Measurements from ENCODE around the gene SERPINH1.

SERPINH1 gene

DNA sequence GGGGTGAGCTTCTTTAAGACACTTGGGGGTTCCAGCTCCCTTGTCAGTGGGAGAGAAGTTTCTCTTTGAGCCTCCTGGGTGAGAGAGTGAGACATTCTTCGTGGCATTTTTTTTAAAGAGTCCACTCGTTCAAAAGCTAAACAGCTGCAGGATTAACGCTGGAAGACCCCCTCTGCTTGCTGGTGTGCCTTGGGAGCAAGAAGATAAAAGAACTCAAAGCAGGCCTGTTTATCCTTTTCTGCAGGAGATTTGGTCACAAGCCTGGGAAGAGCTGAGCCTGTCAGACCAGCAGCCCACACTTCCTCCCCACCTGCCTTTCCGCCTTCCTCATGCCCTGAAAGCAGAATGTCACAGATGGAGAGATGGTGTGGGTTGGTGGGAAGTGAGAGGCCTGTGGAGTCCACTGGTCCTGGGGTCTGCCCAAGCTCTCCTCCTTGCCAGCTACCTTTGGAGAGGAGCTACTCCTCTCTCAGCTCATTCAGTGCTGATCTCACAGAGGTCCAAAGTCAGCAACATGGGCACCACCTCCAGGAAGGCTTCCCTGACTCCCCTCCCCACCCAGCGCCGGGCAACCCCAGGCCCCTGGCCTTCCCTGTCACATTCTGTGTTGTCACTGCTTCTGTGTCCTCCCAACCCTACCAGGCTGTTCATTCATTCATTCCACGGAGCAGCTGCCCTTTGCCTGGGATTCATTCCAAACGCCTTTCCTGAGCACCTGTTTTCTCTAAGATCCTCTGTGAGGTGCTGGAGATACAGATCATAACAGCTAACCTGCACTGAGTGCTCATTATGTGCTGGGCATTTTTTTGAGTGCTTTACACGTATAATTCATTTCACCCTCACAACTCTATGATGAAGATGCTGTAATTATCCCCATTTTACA, 43.0 kb upstream of the SERPINH1 start:
- TF ChIP-seq, protein P1, sequence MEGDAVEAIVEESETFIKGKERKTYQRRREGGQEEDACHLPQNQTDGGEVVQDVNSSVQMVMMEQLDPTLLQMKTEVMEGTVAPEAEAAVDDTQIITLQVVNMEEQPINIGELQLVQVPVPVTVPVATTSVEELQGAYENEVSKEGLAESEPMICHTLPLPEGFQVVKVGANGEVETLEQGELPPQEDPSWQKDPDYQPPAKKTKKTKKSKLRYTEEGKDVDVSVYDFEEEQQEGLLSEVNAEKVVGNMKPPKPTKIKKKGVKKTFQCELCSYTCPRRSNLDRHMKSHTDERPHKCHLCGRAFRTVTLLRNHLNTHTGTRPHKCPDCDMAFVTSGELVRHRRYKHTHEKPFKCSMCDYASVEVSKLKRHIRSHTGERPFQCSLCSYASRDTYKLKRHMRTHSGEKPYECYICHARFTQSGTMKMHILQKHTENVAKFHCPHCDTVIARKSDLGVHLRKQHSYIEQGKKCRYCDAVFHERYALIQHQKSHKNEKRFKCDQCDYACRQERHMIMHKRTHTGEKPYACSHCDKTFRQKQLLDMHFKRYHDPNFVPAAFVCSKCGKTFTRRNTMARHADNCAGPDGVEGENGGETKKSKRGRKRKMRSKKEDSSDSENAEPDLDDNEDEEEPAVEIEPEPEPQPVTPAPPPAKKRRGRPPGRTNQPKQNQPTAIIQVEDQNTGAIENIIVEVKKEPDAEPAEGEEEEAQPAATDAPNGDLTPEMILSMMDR (conservative IDR thresholded peaks at IDR 0.05; ENCODE audit: control insufficient read depth, insufficient read depth, low read depth, low read length) = no peak
- DNase-seq (ENCODE audit: low read depth) = no peak
- no peak overlapping the region for H3K4me3 ChIP-seq (ENCODE audit: control insufficient read depth, low read depth, low read length)

DNA sequence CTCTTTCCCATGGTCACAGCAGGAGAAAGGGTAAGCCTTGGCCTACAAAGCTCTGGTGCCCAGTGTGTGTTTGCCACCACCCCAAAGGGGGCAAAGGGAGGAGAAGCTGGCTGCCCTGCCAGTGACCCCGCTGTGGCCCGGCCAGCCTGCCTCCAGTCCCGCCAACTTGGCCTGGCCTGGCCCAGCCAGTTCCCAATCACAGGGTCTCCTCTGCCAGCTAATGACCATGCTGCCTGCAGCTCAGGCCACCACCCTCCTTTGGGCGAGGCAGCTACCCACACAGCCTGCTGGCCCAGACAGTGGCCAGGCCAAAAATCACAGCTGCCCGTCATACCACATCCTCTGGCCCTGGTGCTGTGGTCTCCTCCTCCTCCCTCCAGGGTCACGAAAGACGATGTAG, 41.4 kb upstream of the SERPINH1 start:
- no peak overlapping the region for H3K4me3 ChIP-seq (ENCODE audit: control insufficient read depth, low read depth, low read length)
- DNase-seq (ENCODE audit: low read depth) = no peak
- TF ChIP-seq, protein P1 (conservative IDR thresholded peaks at IDR 0.05; ENCODE audit: control insufficient read depth, insufficient read depth, low read depth, low read length) = no peak

DNA sequence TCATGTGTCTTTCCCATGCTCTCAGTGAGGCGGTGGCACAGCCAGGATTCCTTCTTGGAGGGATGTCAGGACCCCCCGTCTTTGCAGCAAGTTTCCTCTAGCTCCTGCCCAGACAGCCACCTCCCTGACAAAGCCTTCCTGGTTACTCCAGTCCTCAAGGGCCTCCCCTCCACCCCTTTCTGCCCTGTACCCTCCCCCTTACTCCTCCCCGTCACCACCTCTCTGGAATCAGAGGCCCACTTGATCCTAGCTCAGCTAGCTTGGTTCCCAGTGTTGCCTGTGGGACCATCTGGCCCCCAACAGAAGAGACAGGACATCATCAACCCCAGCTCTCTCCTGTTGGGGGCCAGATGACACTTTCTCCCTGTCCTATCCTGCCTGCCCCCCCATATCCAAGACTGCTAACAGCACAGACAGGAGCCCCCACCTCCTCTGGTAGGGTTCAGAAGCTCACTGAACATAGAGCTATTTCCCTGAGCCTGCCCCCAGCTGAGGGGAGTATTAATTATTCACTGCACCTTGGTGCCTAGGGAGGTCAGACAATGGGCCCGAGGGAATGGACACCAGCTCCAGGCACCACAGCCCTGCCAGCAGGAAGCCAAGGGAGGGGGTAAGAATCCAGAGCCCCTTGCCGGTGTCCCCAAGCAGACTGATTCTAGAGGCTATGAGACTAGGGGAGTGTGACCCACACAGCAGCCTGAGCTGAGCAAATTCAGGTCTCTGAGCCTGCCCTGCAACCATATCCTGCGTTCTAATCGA, 39.6 kb upstream of the SERPINH1 start:
- no peak overlapping the region for H3K4me3 ChIP-seq (ENCODE audit: control insufficient read depth, low read depth, low read length)
- DNase-seq (ENCODE audit: low read depth) = no peak
- TF ChIP-seq, protein P1 (conservative IDR thresholded peaks at IDR 0.05; ENCODE audit: control insufficient read depth, insufficient read depth, low read depth, low read length) = no peak

DNA sequence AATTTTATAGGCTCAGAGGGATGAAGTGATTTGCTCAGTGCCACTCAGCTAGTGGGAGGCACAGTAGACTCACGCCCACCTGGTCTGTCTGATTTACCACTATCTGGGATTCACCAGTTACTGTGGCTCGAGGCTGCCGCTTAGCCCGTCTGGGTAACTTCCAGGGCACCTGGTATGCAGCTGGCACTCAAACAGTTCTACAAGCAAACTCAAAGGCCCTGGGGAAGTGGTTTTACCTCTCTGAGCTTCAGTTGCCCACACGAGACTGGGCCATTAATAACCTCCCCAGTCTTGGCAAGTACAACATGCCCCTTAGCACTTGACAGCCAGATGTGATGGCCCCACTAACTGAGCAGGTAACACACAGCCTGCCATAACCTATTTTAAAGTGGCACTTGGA, 38.9 kb upstream of the SERPINH1 start:
- DNase-seq (ENCODE audit: low read depth) = no peak
- no peak overlapping the region for H3K4me3 ChIP-seq (ENCODE audit: control insufficient read depth, low read depth, low read length)
- TF ChIP-seq, protein P1 (conservative IDR thresholded peaks at IDR 0.05; ENCODE audit: control insufficient read depth, insufficient read depth, low read depth, low read length) = no peak

DNA sequence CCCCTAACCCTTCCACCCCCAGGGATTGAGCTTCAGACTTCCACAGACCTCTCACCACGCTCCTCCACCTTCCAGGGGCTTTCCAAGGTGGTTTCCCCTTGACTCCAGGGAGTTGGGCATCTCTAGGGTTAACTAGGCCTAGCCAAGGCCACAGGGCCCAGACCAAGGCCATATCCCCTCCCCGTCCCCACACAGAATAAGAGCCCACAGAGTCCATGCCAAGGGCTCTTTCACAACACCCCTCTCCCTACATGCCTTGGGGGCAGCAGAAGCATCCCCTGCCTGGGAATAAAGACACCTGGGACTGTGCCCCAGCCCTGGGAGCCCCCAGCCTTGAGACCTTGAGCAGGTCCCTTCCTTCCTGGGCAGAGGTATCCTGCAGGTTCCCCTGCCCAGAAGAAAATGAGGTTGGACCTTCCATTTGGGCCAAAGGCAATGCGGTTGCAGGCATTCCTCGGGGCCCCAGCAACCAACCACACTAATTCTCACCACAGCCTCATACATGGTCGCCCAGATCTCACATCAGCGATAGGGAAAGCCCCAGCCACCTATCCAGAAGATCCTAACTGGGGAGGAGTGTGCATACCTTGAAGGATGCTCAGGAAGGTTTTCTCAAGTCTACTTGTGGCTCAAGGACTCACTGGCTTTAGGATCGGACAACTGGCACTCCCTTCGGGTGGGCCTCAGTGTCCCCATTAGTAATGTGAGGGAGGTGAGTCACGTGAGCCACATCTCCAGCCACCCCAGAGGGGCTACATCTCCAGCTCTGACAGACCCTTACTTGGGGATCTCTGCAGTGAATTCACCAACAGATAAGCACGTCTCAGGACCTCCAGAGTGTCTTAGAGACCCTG, 38.0 kb upstream of the SERPINH1 start:
- no peak for DNase-seq (ENCODE audit: low read depth)
- TF ChIP-seq, protein P1 (conservative IDR thresholded peaks at IDR 0.05; ENCODE audit: control insufficient read depth, insufficient read depth, low read depth, low read length) = no peak
- no peak overlapping the region for H3K4me3 ChIP-seq (ENCODE audit: control insufficient read depth, low read depth, low read length)
